Left lobe of liver (tissue), 2 donors: ENCODE measurements around the gene GOLGA8A. TPM values are rescaled to one million over a fixed set of nuclear protein-coding genes. Genes with fewer than 3 reads are reported as not detected.
"Not testable (repeated sequence)": the region's sequence is repeated elsewhere in the genome, so short reads cannot be mapped to it uniquely, and the experiment has no call there.

Source experiments
- ATAC-seq: fragments of 200-7000 bp; cut with Tn5 transposase; one replicate; pipeline ENCODE4 v1.9.1; 2020; ENCODE audit warnings: mild to moderate bottlenecking, moderate library complexity
- DNase-seq: peaks from one replicate; pipeline ENCODE4 v3.0.0-alpha.2; 2020; ENCODE audit warnings: low spot score
- total RNA-seq: library from RNA; stranded (reverse); gene quantifications from one replicate; pipeline ENCODE4 v1.2.1, GENCODE V29; 2021
- donor health status: DM: no; HTN: no; CAD: no; lungs with moderate emphysema.
- donor health status: DM: no; HTN: yes; CAD: no.

GOLGA8A gene
- total RNA-seq, 1 donor from 2014 or later = 9.0 TPM

DNA sequence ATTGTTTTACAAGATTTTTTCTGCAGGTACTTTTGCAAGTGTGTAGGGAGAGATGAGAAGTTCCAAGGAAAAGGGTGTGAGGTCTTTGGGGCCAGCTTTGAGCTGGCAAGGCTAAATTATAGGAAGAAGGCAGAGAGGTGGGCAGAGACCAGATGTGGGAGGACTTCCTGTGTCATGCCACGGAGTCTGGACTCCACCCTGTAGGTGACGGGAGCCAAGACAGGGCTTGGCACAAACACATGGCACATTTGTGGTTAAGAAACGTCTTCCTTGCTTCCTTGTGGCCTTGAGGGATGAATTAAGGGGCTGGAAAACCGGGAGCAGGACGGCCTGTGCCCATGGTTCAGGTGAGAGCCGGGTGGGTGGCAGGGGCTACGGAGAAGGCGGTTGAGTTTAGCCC is 19.2 kb downstream of the GOLGA8A start:
- DNase-seq, ATAC-seq: not testable (repeated sequence)

DNA sequence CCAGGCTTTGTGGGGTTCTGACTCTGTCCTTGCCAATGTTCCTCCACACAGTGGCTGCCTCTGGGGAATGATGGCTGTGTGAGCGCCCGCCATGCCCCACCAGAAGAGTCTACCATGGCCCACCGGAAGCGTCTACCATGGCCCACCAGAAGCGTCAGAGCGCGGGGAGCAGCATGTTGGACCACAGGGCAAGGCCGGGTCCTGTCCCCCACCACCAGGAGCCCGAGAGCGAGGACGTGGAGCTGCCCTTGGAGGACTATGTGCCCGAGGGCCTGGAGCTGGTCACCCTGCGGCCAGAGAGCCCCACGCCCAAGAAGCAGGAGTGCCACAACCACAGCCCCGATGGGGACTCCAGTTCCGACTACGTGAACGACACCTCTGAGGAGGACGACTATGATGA is 28.1 kb downstream of the GOLGA8A start:
- not testable (repeated sequence) for DNase-seq, ATAC-seq

GRCh38 chr15:34408973-34409372 is 28.6 kb downstream of the GOLGA8A start:
- DNase-seq = not testable (repeated sequence)

GRCh38 chr15:34403899-34404298 is 33.7 kb downstream of the GOLGA8A start:
- ATAC-seq = not testable (repeated sequence)

More at GRCh38 chr15:34408973-34409372, 28.6 kb downstream of the GOLGA8A start:
- ATAC-seq = not testable (repeated sequence)

GRCh38 chr15:34403160-34403598 is 34.4 kb downstream of the GOLGA8A start:
- DNase-seq, ATAC-seq: not testable (repeated sequence)

More at GRCh38 chr15:34403899-34404298, 33.7 kb downstream of the GOLGA8A start:
- DNase-seq = not testable (repeated sequence)

DNA sequence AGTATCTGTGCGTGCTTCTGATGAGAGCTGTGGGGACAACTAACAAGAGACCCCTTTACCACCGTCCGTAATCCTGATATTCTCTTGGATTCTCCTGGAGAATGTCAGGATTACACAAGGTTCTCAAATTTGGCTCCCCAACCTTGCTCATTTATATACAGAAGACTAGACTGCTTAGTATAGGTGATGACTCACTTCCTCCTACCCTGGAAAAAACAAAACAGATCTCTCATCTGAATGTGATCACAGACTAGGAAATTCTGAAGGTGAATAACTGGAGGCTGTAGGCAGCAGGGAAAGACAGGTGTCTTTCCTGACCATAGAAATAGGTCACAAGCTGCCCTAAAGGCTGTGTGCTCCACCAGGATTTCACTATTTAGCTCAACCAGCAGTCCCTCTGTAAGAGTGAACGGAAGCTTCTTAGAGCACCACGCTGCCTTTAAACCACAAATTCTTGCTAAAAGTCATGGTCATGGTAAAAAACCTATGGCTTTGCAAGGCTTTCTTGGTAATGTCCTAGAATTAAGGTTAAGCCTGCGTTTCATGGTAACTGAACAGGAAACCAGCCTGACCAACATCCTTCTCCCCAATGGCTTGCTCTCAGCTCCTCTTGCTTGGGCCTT is 39.9 kb downstream of the GOLGA8A start:
- not testable (repeated sequence) for ATAC-seq, DNase-seq

- not testable (repeated sequence) for DNase-seq, ATAC-seq
These were observed 44.6 kb downstream of the GOLGA8A start for GRCh38 chr15:34392981-34393380.

DNA sequence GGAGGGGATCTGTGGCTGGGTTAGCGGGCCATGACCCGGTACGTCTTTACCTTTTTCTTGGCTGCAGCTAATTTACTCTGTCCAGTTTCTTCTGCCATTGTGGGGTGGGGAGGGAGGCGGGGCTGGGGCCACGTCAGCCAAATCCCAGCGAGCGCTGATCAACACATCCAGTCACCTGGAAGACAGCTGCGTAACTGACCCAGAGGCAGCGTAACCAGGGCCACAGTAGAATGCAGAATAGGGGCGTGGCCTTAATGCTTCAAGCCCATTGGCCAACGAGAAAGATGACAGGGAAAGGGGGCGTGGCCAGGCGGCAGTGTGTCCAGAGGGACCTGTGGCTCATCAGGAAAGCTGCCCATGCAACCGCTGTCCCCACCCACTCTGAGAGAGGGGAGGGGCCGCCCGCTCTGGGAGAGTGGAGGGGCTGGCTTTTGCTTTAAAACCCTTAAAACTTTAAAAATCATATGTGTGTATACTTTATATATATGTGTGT is 48.0 kb downstream of the GOLGA8A start:
- not testable (repeated sequence) for DNase-seq, ATAC-seq

Other genes with a start within 250 kb of the GOLGA8A start
- gene KATNBL1, start 227.7 kb downstream of the GOLGA8A start, total RNA-seq = 12.0 TPM
- gene EMC4, start 212.8 kb downstream of the GOLGA8A start, total RNA-seq = 57.6 TPM
- gene SLC12A6, start 100.0 kb downstream of the GOLGA8A start, total RNA-seq = 7.0 TPM
- gene NOP10, start 94.7 kb downstream of the GOLGA8A start, total RNA-seq = 56.4 TPM
- gene NUTM1, start 94.5 kb downstream of the GOLGA8A start, total RNA-seq = not detected
- gene LPCAT4, start 70.6 kb downstream of the GOLGA8A start, total RNA-seq = 4.0 TPM
- 41.6 TPM for gene GOLGA8B, start 145.8 kb upstream of the GOLGA8A start, total RNA-seq